ENCODE data around the gene FUCA2. TPM values are rescaled to one million over a fixed set of nuclear protein-coding genes. Genes with fewer than 3 reads are reported as not detected.

FUCA2 gene
- total RNA-seq, 4 donors from 2014 or later = 29.8 to 41.8 (median 36.8) TPM

- no peak for TF ChIP-seq CTCF (IDR thresholded peaks at IDR 0.05)
- no peak for ATAC-seq (ENCODE audit: low FRiP score)
Observed at GRCh38 chr6:143544011-143544696, 32.6 kb upstream of the FUCA2 start.

GRCh38 chr6:143543435-143543834 lies 31.9 kb upstream of the FUCA2 start:
- ATAC-seq (ENCODE audit: low FRiP score) (no peak), DNase-seq (ENCODE audit: low spot score) (no peak)
- no peak for TF ChIP-seq CTCF (IDR thresholded peaks at IDR 0.05)

More at GRCh38 chr6:143544011-143544696, 32.6 kb upstream of the FUCA2 start:
- DNase-seq (ENCODE audit: low spot score) = no peak

- ATAC-seq (ENCODE audit: low FRiP score) (no peak), DNase-seq (ENCODE audit: low spot score) (no peak)
- TF ChIP-seq CTCF (IDR thresholded peaks at IDR 0.05) = no peak
Observed at GRCh38 chr6:143542888-143543287, 31.4 kb upstream of the FUCA2 start.

GRCh38 chr6:143540192-143540591 lies 28.7 kb upstream of the FUCA2 start:
- TF ChIP-seq CTCF (IDR thresholded peaks at IDR 0.05) = no peak
- ATAC-seq (ENCODE audit: low FRiP score) (no peak), DNase-seq (ENCODE audit: low spot score) (no peak)

- no peak for TF ChIP-seq CTCF (IDR thresholded peaks at IDR 0.05)
- no peak for ATAC-seq (ENCODE audit: low FRiP score)
- no peak for DNase-seq (ENCODE audit: low spot score)
Observed at GRCh38 chr6:143539734-143540133, 28.2 kb upstream of the FUCA2 start.

- DNase-seq (ENCODE audit: low spot score) (no peak), ATAC-seq (ENCODE audit: low FRiP score) (no peak)
- TF ChIP-seq CTCF (IDR thresholded peaks at IDR 0.05) = no peak
Observed at GRCh38 chr6:143539106-143539505, 27.6 kb upstream of the FUCA2 start.

GRCh38 chr6:143538374-143538773 lies 26.9 kb upstream of the FUCA2 start:
- TF ChIP-seq CTCF (IDR thresholded peaks at IDR 0.05) = no peak
- no peak for ATAC-seq (ENCODE audit: low FRiP score)
- no peak for DNase-seq (ENCODE audit: low spot score)

Data from omental fat pad (tissue), 4 donors.